Mesenchymal stem cell (in vitro differentiated cells and primary cell): Measurements from ENCODE around the gene SYNE1.

Experiments
- DNase-seq: peaks from one replicate; pipeline ENCODE4 v3.0.0-alpha.2; 2013
- H2AFZ ChIP-seq: one replicate; pipeline ENCODE4 v1.6.1; 2013; ENCODE audit warnings: low read depth, mild to moderate bottlenecking, control low read depth, inconsistent platforms, low read length, moderate library complexity
- H2AK5ac ChIP-seq: 2 replicates; pipeline ENCODE4 v1.6.1; 2013; ENCODE audit warnings: low read length, moderate library complexity, mild to moderate bottlenecking, inconsistent platforms; ENCODE audit not compliant: severe bottlenecking
- H2BK120ac ChIP-seq: one replicate; pipeline ENCODE4 v1.6.1; 2013; ENCODE audit warnings: low read depth, mild to moderate bottlenecking, inconsistent platforms, low read length, moderate library complexity
- H2BK12ac ChIP-seq, 2 experiments: one replicate each; pipeline ENCODE4 v1.6.1; 2013; ENCODE audit warnings: inconsistent platforms in 2 of 2, low read length in 2 of 2, mild to moderate bottlenecking in 2 of 2, moderate library complexity in 2 of 2, control low read depth in 1 of 2
- H2BK15ac ChIP-seq: one replicate; pipeline ENCODE4 v1.6.1; 2013; ENCODE audit warnings: mild to moderate bottlenecking, low read depth, inconsistent platforms; ENCODE audit not compliant: poor library complexity, severe bottlenecking
- H2BK5ac ChIP-seq: 2 replicates; pipeline ENCODE4 v1.6.1; 2013; ENCODE audit warnings: low read depth, mild to moderate bottlenecking, low read length, control low read depth, inconsistent platforms; ENCODE audit not compliant: poor library complexity, severe bottlenecking
- H3K14ac ChIP-seq, 2 experiments: one replicate each; pipeline ENCODE4 v1.6.1; 2013; ENCODE audit warnings: inconsistent platforms in 2 of 2, low read length in 2 of 2, control low read depth in 1 of 2, mild to moderate bottlenecking in 1 of 2, moderate library complexity in 1 of 2
- H3K18ac ChIP-seq, 2 experiments: one replicate each; pipeline ENCODE4 v1.6.1; 2013; ENCODE audit warnings: inconsistent platforms in 2 of 2, low read length in 2 of 2, control low read depth in 1 of 2, low read depth in 1 of 2, mild to moderate bottlenecking in 1 of 2
- H3K23ac ChIP-seq, 2 experiments: one replicate each; pipeline ENCODE4 v1.6.1; 2013; ENCODE audit warnings: inconsistent platforms in 2 of 2, low read length in 2 of 2, mild to moderate bottlenecking in 2 of 2, moderate library complexity in 2 of 2, control low read depth in 1 of 2
- H3K27ac ChIP-seq: 2 replicates; pipeline ENCODE4 v1.5.1; 2013; ENCODE audit warnings: mild to moderate bottlenecking, moderate library complexity, low read length, control low read depth, inconsistent platforms; ENCODE audit not compliant: poor library complexity, severe bottlenecking
- H3K27me3 ChIP-seq, 2 experiments: 2 replicates each; pipeline versions ENCODE4 v1.6.1 to v1.7.0; 2013; ENCODE audit warnings: low read length in 2 of 2, mild to moderate bottlenecking in 2 of 2, moderate library complexity in 2 of 2, control low read depth in 1 of 2, inconsistent platforms in 1 of 2; ENCODE audit not compliant: control insufficient read depth in 1 of 2, insufficient read depth in 1 of 2
- H3K36me3 ChIP-seq, 2 experiments: 2 replicates each; pipeline versions ENCODE4 v1.6.1 to v1.7.0; 2013; ENCODE audit warnings: low read length in 2 of 2, control low read depth in 1 of 2, inconsistent platforms in 1 of 2, low read depth in 1 of 2, mild to moderate bottlenecking in 1 of 2; ENCODE audit not compliant: insufficient read depth in 2 of 2, control insufficient read depth in 1 of 2
- H3K4ac ChIP-seq, 2 experiments: one replicate each; pipeline ENCODE4 v1.6.1; 2013; ENCODE audit warnings: inconsistent platforms in 2 of 2, low read length in 2 of 2, mild to moderate bottlenecking in 2 of 2, moderate library complexity in 2 of 2, control low read depth in 1 of 2, low read depth in 1 of 2
- H3K4me1 ChIP-seq: 2 replicates; pipeline ENCODE4 v1.6.1; 2013; ENCODE audit warnings: low read depth, low read length, control low read depth; ENCODE audit not compliant: control insufficient read depth, insufficient read depth
- H3K4me2 ChIP-seq: 2 replicates; pipeline ENCODE4 v1.6.1; 2013; ENCODE audit warnings: low read length, mild to moderate bottlenecking, inconsistent platforms; ENCODE audit not compliant: poor library complexity, severe bottlenecking
- H3K4me3 ChIP-seq, 2 experiments: 2 replicates each; pipeline versions ENCODE4 v1.5.1 to v1.7.0; 2013; ENCODE audit warnings: low read length in 2 of 2, mild to moderate bottlenecking in 2 of 2, control low read depth in 1 of 2, low read depth in 1 of 2; ENCODE audit not compliant: insufficient read depth in 1 of 2
- H3K79me1 ChIP-seq: replicated peaks from 2 replicates; pipeline ENCODE4 v1.6.1; 2013; ENCODE audit warnings: mild to moderate bottlenecking, control low read depth, low read length, inconsistent platforms; ENCODE audit not compliant: poor library complexity, severe bottlenecking
- H3K9ac ChIP-seq: 2 replicates; pipeline ENCODE4 v1.7.0; 2013; ENCODE audit warnings: mild to moderate bottlenecking, low read length, moderate library complexity
- H3K9me3 ChIP-seq: 2 replicates; pipeline ENCODE4 v1.7.0; 2013; ENCODE audit warnings: mild to moderate bottlenecking, low read length; ENCODE audit not compliant: control insufficient read depth
- H4K8ac ChIP-seq: one replicate; pipeline ENCODE4 v1.6.1; 2013; ENCODE audit warnings: inconsistent platforms, mild to moderate bottlenecking, low read length, moderate library complexity
- H4K91ac ChIP-seq: one replicate; pipeline ENCODE4 v1.6.1; 2013; ENCODE audit warnings: mild to moderate bottlenecking, low read length, inconsistent platforms
- WGBS: methylation state at CpG from one replicate; pipeline ENCODE4 v1.1.7; 2013; ENCODE audit warnings: mixed read lengths; 5-methylcytosine and 5-hydroxymethylcytosine counted together

SYNE1 gene

GRCh38 chr6:152240436-152240835 lies 396.7 kb downstream of the SYNE1 start:
- H2AFZ ChIP-seq = no peak overlapping the region
- H4K91ac ChIP-seq = no peak overlapping the region
- no peak overlapping the region for H2BK120ac ChIP-seq
- no peak overlapping the region for H3K23ac ChIP-seq
- 86% methylated on average over 1 of the region's 3 CpGs for WGBS
- H4K8ac ChIP-seq = no peak overlapping the region
- H2AK5ac ChIP-seq = no peak overlapping the region
- no peaks in the 10 kb centered on the region for H3K27me3 ChIP-seq
- DNase-seq = no peak
- H3K4me1 ChIP-seq = no peaks in the 10 kb centered on the region
- no peak overlapping the region for H3K27ac ChIP-seq
- no peak overlapping the region for H2BK15ac ChIP-seq
- no peaks in the 10 kb centered on the region for H3K79me1 ChIP-seq
- H3K4me2 ChIP-seq = no peak overlapping the region
- H3K18ac ChIP-seq = no peak overlapping the region
- H2BK12ac ChIP-seq = no peak overlapping the region
- no peaks in the 10 kb centered on the region for H3K9me3 ChIP-seq
- H2BK5ac ChIP-seq = no peak overlapping the region
- H3K9ac ChIP-seq = no peak overlapping the region
- H3K36me3 ChIP-seq = peaks cover 24 to 94% of the 10 kb centered on the region in 2 experiments
- no peak overlapping the region for H3K4ac ChIP-seq
- H3K4me3 ChIP-seq = no peak overlapping the region
- H3K14ac ChIP-seq = no peak overlapping the region

GRCh38 chr6:152236370-152237097 lies 400.6 kb downstream of the SYNE1 start:
- Histone ChIP-seq H3K27ac (no peak overlapping the region), H3K4me3 (no peak overlapping the region), H3K18ac (no peak overlapping the region), H3K27me3 (no peaks in the 10 kb centered on the region), H4K8ac (no peak overlapping the region), H3K23ac (no peak overlapping the region), H2AK5ac (no peak overlapping the region), H3K4me1 (no peaks in the 10 kb centered on the region), H3K14ac (no peak overlapping the region), H4K91ac (no peak overlapping the region), H2BK12ac (no peak overlapping the region), H3K79me1 (peaks cover 1% of the 10 kb centered on the region), H2BK5ac (no peak overlapping the region), H2AFZ (no peak overlapping the region), H3K9me3 (no peaks in the 10 kb centered on the region), H2BK120ac (no peak overlapping the region), H3K36me3 (peaks cover 30 to 91% of the 10 kb centered on the region in 2 experiments), H3K4me2 (no peak overlapping the region), H3K4ac (no peak overlapping the region), H2BK15ac (no peak overlapping the region), H3K9ac (no peak overlapping the region)
- DNase-seq = no peak
- WGBS = 94% methylated on average over 8 of the region's 8 CpGs

GRCh38 chr6:152233547-152234320 lies 403.4 kb downstream of the SYNE1 start:
- Histone ChIP-seq H2BK12ac (no peak overlapping the region), H3K4me3 (no peak overlapping the region), H3K36me3 (peaks cover 19 to 91% of the 10 kb centered on the region in 2 experiments), H2AFZ (no peak overlapping the region), H2BK120ac (no peak overlapping the region), H2AK5ac (no peak overlapping the region), H3K27ac (no peak overlapping the region), H3K4me1 (no peaks in the 10 kb centered on the region), H3K14ac (no peak overlapping the region), H3K9ac (peak overlapping the region; percentile 79), H3K4ac (no peak overlapping the region), H3K79me1 (peaks cover 1% of the 10 kb centered on the region), H3K18ac (peak overlapping the region in 1 of 2 experiments; percentile 54), H4K8ac (peak overlapping the region; percentile 49), H3K4me2 (no peak overlapping the region), H4K91ac (peak overlapping the region; percentile 61), H3K27me3 (no peaks in the 10 kb centered on the region), H2BK15ac (no peak overlapping the region), H2BK5ac (no peak overlapping the region), H3K9me3 (no peaks in the 10 kb centered on the region), H3K23ac (no peak overlapping the region)
- WGBS = 91% methylated on average over 9 of the region's 17 CpGs
- peak; percentile 15 for DNase-seq

- Histone ChIP-seq H3K23ac (no peak overlapping the region), H3K4me3 (no peak overlapping the region), H3K27ac (no peak overlapping the region), H3K79me1 (peaks cover 1% of the 10 kb centered on the region), H2AK5ac (no peak overlapping the region), H3K4ac (no peak overlapping the region), H3K9ac (peak overlapping the region; percentile 79), H3K14ac (no peak overlapping the region), H2BK12ac (no peak overlapping the region), H3K4me2 (no peak overlapping the region), H4K8ac (no peak overlapping the region), H2BK120ac (no peak overlapping the region), H2AFZ (no peak overlapping the region), H3K36me3 (peaks cover 19 to 89% of the 10 kb centered on the region in 2 experiments), H2BK15ac (no peak overlapping the region), H3K18ac (no peak overlapping the region), H2BK5ac (no peak overlapping the region), H3K4me1 (no peaks in the 10 kb centered on the region), H3K9me3 (no peaks in the 10 kb centered on the region), H4K91ac (no peak overlapping the region), H3K27me3 (no peaks in the 10 kb centered on the region)
- 57% methylated on average over 4 of the region's 5 CpGs for WGBS
- peak; percentile 66 for DNase-seq
Observed at GRCh38 chr6:152232501-152233151, 404.5 kb downstream of the SYNE1 start.
